Measurements from ENCODE around the gene LRRC23.

The LRRC23 gene

DNA sequence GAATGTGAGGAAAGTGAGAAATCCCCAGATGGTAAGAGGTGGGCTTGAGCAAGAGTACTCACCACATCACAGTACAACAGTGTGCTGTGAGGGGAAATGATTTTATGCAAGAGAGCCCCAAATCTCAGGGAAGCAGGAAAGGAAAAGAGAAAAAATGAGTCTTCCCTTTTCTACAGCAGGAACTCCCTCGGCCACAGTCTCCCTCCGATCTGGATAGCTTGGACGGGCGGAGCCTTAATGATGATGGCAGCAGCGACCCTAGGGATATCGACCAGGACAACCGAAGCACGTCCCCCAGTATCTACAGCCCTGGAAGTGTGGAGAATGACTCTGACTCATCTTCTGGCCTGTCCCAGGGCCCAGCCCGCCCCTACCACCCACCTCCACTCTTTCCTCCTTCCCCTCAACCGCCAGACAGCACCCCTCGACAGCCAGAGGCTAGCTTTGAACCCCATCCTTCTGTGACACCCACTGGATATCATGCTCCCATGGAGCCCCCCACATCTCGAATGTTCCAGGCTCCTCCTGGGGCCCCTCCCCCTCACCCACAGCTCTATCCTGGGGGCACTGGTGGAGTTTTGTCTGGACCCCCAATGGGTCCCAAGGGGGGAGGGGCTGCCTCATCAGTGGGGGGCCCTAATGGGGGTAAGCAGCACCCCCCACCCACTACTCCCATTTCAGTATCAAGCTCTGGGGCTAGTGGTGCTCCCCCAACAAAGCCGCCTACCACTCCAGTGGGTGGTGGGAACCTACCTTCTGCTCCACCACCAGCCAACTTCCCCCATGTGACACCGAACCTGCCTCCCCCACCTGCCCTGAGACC, 31.0 kb downstream of the LRRC23 start:
- DNase-seq (ENCODE audit: low read depth in 1 of 2, low spot score in 1 of 2): no peak
- H3K27ac ChIP-seq (replicated peaks): no peak overlapping the region; the same call in 1 of the 2 replicates

DNA sequence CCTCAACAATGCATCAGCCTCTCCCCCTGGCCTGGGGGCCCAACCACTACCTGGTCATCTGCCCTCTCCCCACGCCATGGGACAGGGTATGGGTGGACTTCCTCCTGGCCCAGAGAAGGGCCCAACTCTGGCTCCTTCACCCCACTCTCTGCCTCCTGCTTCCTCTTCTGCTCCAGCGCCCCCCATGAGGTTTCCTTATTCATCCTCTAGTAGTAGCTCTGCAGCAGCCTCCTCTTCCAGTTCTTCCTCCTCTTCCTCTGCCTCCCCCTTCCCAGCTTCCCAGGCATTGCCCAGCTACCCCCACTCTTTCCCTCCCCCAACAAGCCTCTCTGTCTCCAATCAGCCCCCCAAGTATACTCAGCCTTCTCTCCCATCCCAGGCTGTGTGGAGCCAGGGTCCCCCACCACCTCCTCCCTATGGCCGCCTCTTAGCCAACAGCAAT, 31.6 kb downstream of the LRRC23 start:
- no peak for TF ChIP-seq POLR2AphosphoS5 (IDR thresholded peaks at IDR 0.05; ENCODE audit: low read depth)
- TF ChIP-seq GABPA (IDR thresholded peaks at IDR 0.05; ENCODE audit: low read depth): no peak
- TF ChIP-seq, protein P1, sequence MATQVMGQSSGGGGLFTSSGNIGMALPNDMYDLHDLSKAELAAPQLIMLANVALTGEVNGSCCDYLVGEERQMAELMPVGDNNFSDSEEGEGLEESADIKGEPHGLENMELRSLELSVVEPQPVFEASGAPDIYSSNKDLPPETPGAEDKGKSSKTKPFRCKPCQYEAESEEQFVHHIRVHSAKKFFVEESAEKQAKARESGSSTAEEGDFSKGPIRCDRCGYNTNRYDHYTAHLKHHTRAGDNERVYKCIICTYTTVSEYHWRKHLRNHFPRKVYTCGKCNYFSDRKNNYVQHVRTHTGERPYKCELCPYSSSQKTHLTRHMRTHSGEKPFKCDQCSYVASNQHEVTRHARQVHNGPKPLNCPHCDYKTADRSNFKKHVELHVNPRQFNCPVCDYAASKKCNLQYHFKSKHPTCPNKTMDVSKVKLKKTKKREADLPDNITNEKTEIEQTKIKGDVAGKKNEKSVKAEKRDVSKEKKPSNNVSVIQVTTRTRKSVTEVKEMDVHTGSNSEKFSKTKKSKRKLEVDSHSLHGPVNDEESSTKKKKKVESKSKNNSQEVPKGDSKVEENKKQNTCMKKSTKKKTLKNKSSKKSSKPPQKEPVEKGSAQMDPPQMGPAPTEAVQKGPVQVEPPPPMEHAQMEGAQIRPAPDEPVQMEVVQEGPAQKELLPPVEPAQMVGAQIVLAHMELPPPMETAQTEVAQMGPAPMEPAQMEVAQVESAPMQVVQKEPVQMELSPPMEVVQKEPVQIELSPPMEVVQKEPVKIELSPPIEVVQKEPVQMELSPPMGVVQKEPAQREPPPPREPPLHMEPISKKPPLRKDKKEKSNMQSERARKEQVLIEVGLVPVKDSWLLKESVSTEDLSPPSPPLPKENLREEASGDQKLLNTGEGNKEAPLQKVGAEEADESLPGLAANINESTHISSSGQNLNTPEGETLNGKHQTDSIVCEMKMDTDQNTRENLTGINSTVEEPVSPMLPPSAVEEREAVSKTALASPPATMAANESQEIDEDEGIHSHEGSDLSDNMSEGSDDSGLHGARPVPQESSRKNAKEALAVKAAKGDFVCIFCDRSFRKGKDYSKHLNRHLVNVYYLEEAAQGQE (IDR thresholded peaks at IDR 0.05; ENCODE audit: insufficient replicate concordance, low read depth): no peak
- TF ChIP-seq, protein P2, sequence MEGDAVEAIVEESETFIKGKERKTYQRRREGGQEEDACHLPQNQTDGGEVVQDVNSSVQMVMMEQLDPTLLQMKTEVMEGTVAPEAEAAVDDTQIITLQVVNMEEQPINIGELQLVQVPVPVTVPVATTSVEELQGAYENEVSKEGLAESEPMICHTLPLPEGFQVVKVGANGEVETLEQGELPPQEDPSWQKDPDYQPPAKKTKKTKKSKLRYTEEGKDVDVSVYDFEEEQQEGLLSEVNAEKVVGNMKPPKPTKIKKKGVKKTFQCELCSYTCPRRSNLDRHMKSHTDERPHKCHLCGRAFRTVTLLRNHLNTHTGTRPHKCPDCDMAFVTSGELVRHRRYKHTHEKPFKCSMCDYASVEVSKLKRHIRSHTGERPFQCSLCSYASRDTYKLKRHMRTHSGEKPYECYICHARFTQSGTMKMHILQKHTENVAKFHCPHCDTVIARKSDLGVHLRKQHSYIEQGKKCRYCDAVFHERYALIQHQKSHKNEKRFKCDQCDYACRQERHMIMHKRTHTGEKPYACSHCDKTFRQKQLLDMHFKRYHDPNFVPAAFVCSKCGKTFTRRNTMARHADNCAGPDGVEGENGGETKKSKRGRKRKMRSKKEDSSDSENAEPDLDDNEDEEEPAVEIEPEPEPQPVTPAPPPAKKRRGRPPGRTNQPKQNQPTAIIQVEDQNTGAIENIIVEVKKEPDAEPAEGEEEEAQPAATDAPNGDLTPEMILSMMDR (IDR thresholded peaks at IDR 0.05; ENCODE audit: insufficient read depth, low read length): no peak
- no peak for TF ChIP-seq SPI1 (IDR thresholded peaks at IDR 0.05; ENCODE audit: borderline replicate concordance, low read depth)
- H3K27ac ChIP-seq (replicated peaks): peak overlapping the region; percentile 95
- no peak for DNase-seq (ENCODE audit: low read depth in 1 of 2, low spot score in 1 of 2)
- no peak overlapping the region for H3K4me3 ChIP-seq (replicated peaks; ENCODE audit: insufficient read depth, low read length)
- no peaks in the 10 kb centered on the region for H3K27me3 ChIP-seq (ENCODE audit: insufficient read depth, poor library complexity, severe bottlenecking)

More for the DNA sequence above, 31.0 kb downstream of the LRRC23 start:
- TF ChIP-seq GABPA (IDR thresholded peaks at IDR 0.05; ENCODE audit: low read depth) (no peak), SPI1 (IDR thresholded peaks at IDR 0.05; ENCODE audit: borderline replicate concordance, low read depth) (peak; percentile 6; the same call in 1 of the 2 replicates)
- H3K4me3 ChIP-seq (replicated peaks; ENCODE audit: insufficient read depth, low read length): no peak overlapping the region
- H3K27me3 ChIP-seq (ENCODE audit: insufficient read depth, poor library complexity, severe bottlenecking): no peaks in the 10 kb centered on the region

DNA sequence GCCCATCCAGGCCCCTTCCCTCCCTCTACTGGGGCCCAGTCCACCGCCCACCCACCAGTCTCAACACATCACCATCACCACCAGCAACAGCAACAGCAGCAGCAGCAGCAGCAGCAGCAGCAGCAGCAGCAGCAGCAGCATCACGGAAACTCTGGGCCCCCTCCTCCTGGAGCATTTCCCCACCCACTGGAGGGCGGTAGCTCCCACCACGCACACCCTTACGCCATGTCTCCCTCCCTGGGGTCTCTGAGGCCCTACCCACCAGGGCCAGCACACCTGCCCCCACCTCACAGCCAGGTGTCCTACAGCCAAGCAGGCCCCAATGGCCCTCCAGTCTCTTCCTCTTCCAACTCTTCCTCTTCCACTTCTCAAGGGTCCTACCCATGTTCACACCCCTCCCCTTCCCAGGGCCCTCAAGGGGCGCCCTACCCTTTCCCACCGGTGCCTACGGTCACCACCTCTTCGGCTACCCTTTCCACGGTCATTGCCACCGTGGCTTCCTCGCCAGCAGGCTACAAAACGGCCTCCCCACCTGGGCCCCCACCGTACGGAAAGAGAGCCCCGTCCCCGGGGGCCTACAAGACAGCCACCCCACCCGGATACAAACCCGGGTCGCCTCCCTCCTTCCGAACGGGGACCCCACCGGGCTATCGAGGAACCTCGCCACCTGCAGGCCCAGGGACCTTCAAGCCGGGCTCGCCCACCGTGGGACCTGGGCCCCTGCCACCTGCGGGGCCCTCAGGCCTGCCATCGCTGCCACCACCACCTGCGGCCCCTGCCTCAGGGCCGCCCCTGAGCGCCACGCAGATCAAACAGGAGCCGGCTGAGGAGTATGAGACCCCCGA, 32.2 kb downstream of the LRRC23 start:
- peak overlapping the region; percentile 95 for H3K27ac ChIP-seq (replicated peaks)
- H3K27me3 ChIP-seq (ENCODE audit: insufficient read depth, poor library complexity, severe bottlenecking): no peaks in the 10 kb centered on the region
- no peak; the same call in 1 of the 2 replicates for TF ChIP-seq POLR2AphosphoS5 (IDR thresholded peaks at IDR 0.05; ENCODE audit: low read depth)
- 0 out of 2 replicates have a peak, but pooled peaks have one; percentile 5 for TF ChIP-seq SPI1 (IDR thresholded peaks at IDR 0.05; ENCODE audit: borderline replicate concordance, low read depth)
- H3K4me3 ChIP-seq (replicated peaks; ENCODE audit: insufficient read depth, low read length): peak overlapping the region; percentile 70
- DNase-seq (ENCODE audit: low read depth in 1 of 2, low spot score in 1 of 2): no peak

DNA sequence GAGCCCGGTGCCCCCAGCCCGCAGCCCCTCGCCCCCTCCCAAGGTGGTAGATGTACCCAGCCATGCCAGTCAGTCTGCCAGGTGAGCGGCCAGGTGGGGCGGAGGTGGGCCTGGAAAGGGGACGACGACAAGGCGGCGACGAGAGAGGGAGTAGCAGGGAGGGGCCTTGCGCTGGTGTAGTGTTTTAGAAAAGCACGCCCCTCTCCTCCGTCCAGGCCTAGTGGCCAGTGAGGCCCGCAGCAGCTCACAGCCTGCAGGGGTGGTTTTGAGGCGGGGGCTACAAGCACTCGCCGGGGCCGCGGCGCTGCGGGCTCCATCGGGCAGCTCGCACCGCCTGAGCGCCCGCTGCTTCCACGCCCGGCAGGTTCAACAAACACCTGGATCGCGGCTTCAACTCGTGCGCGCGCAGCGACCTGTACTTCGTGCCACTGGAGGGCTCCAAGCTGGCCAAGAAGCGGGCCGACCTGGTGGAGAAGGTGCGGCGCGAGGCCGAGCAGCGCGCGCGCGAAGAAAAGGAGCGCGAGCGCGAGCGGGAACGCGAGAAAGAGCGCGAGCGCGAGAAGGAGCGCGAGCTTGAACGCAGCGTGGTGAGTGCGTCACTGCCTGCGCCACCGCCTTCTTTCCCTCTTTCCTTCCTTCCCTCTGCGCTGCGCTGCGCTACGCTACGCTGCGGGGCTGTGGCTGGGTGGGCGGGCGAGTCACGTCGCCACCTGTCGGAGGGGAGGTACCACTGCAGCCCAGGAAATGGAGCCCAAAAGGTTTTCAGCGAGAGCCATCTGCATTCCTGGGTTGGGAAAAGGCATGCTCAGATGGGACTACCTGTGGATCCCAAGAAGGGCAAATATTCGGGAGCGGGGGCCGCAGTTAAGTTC, 33.1 kb downstream of the LRRC23 start:
- Histone ChIP-seq H3K27ac (replicated peaks) (peak overlapping the region; percentile 95), H3K27me3 (ENCODE audit: insufficient read depth, poor library complexity, severe bottlenecking) (no peaks in the 10 kb centered on the region), H3K4me3 (replicated peaks; ENCODE audit: insufficient read depth, low read length) (peak overlapping the region; percentile 70)
- TF ChIP-seq SPI1 (IDR thresholded peaks at IDR 0.05; ENCODE audit: borderline replicate concordance, low read depth): no peak
- TF ChIP-seq POLR2AphosphoS5 (IDR thresholded peaks at IDR 0.05; ENCODE audit: low read depth): peak; percentile 96
- TF ChIP-seq, protein P2 (IDR thresholded peaks at IDR 0.05; ENCODE audit: insufficient read depth, low read length): peak; percentile 95
- TF ChIP-seq GABPA (IDR thresholded peaks at IDR 0.05; ENCODE audit: low read depth): peak; percentile 69
- TF ChIP-seq, protein P1 (IDR thresholded peaks at IDR 0.05; ENCODE audit: insufficient replicate concordance, low read depth): peak; percentile 56
- peak; percentile 94 to 95 for DNase-seq (ENCODE audit: low read depth in 1 of 2, low spot score in 1 of 2)
